H9 (cell line): ENCODE measurements around the gene PI4KB. TPM values are rescaled to one million over a fixed set of nuclear protein-coding genes. Genes with fewer than 3 reads are reported as not detected.

Experiments
- DNase-seq: peaks from one replicate; pipeline ENCODE4 v3.0.0-alpha.2; 2017
- H2AFZ ChIP-seq: one replicate; pipeline ENCODE4 v1.6.1; 2013; ENCODE audit warnings: mild to moderate bottlenecking, low read length, control low read depth, moderate library complexity
- H2AK5ac ChIP-seq: 2 replicates; pipeline ENCODE4 v1.6.1; 2013; ENCODE audit warnings: low read length, control low read depth, mixed read lengths; ENCODE audit not compliant: insufficient read length
- H2BK120ac ChIP-seq: one replicate; pipeline ENCODE4 v1.6.1; 2013; ENCODE audit warnings: low read depth, mild to moderate bottlenecking, low read length, control low read depth, inconsistent platforms; ENCODE audit not compliant: poor library complexity, severe bottlenecking
- H2BK12ac ChIP-seq: 2 replicates; pipeline ENCODE4 v1.6.1; 2013; ENCODE audit warnings: low read length, control low read depth, mixed read lengths, low read depth; ENCODE audit not compliant: insufficient read length
- H2BK15ac ChIP-seq: 2 replicates; pipeline ENCODE4 v1.6.1; 2013; ENCODE audit warnings: low read depth, low read length, control low read depth
- H2BK20ac ChIP-seq: one replicate; pipeline ENCODE4 v1.6.1; 2013; ENCODE audit warnings: low read depth, mild to moderate bottlenecking, low read length, control low read depth, inconsistent platforms; ENCODE audit not compliant: poor library complexity, severe bottlenecking
- H2BK5ac ChIP-seq: 2 replicates; pipeline ENCODE4 v1.6.1; 2013; ENCODE audit warnings: low read length, control low read depth, mixed read lengths; ENCODE audit not compliant: insufficient read length
- H3K14ac ChIP-seq: 2 replicates; pipeline ENCODE4 v1.6.1; 2013; ENCODE audit warnings: low read length, control low read depth; ENCODE audit not compliant: insufficient read depth
- H3K18ac ChIP-seq: 2 replicates; pipeline ENCODE4 v1.6.1; 2013; ENCODE audit warnings: low read depth, mild to moderate bottlenecking, mixed read lengths, low read length, control low read depth; ENCODE audit not compliant: insufficient read length
- H3K23ac ChIP-seq: 2 replicates; pipeline ENCODE4 v1.6.1; 2013; ENCODE audit warnings: low read length, control low read depth, mixed read lengths, low read depth; ENCODE audit not compliant: insufficient read length
- H3K23me2 ChIP-seq: 2 replicates; pipeline ENCODE4 v1.6.1; 2013; ENCODE audit warnings: low read depth, mild to moderate bottlenecking, mixed read lengths, low read length, control low read depth; ENCODE audit not compliant: insufficient read length, poor library complexity, severe bottlenecking
- H3K27ac ChIP-seq: 2 replicates; pipeline ENCODE4 v1.5.1; 2013; ENCODE audit warnings: low read length, control low read depth, mixed read lengths, low read depth; ENCODE audit not compliant: insufficient read length
- H3K27me3 ChIP-seq: 2 replicates; pipeline ENCODE4 v1.6.1; 2013; ENCODE audit warnings: low read length, control low read depth, inconsistent platforms; ENCODE audit not compliant: insufficient read depth
- H3K4ac ChIP-seq: 2 replicates; pipeline ENCODE4 v1.6.1; 2013; ENCODE audit warnings: low read depth, mild to moderate bottlenecking, control low read depth, inconsistent platforms, low read length, moderate library complexity
- H3K4me1 ChIP-seq: 2 replicates; pipeline ENCODE4 v1.6.1; 2013; ENCODE audit warnings: low read length, control low read depth, inconsistent platforms; ENCODE audit not compliant: insufficient read depth
- H3K4me2 ChIP-seq: 2 replicates; pipeline ENCODE4 v1.6.1; 2013; ENCODE audit warnings: low read length, control low read depth, mixed read lengths; ENCODE audit not compliant: insufficient read length, insufficient read depth
- H3K56ac ChIP-seq: 2 replicates; pipeline ENCODE4 v1.6.1; 2013; ENCODE audit warnings: low read depth, mild to moderate bottlenecking, mixed read lengths, low read length, control low read depth; ENCODE audit not compliant: insufficient read length
- H3K79me1 ChIP-seq: 2 replicates; pipeline ENCODE4 v1.6.1; 2013; ENCODE audit warnings: low read depth, mild to moderate bottlenecking, moderate library complexity, low read length, control low read depth, inconsistent platforms; ENCODE audit not compliant: insufficient read depth, poor library complexity, severe bottlenecking
- H3K79me2 ChIP-seq: 2 replicates; pipeline ENCODE4 v1.6.1; 2013; ENCODE audit warnings: low read length, control low read depth, inconsistent platforms; ENCODE audit not compliant: insufficient read depth
- H3K9ac ChIP-seq: 2 replicates; pipeline ENCODE4 v1.6.1; 2013; ENCODE audit warnings: low read length, control low read depth, mixed read lengths; ENCODE audit not compliant: insufficient read length; ENCODE audit errors: extremely low read depth
- H3K9me3 ChIP-seq: one replicate; pipeline ENCODE4 v1.6.1; 2013; ENCODE audit warnings: low read depth, low read length, inconsistent platforms; ENCODE audit not compliant: control insufficient read depth
- H3T11ph ChIP-seq: one replicate; pipeline ENCODE4 v1.6.1; 2013; ENCODE audit warnings: mild to moderate bottlenecking, low read length, control low read depth, inconsistent platforms
- H4K20me1 ChIP-seq: one replicate; pipeline ENCODE4 v1.6.1; 2013; ENCODE audit not compliant: control insufficient read depth, insufficient read length, insufficient read depth
- H4K5ac ChIP-seq: 2 replicates; pipeline ENCODE4 v1.6.1; 2013; ENCODE audit warnings: low read depth, mild to moderate bottlenecking, mixed read lengths, low read length, control low read depth; ENCODE audit not compliant: insufficient read length
- H4K8ac ChIP-seq: replicated peaks from 2 replicates; pipeline ENCODE4 v1.6.1; 2013; ENCODE audit warnings: low read length, control low read depth, mixed read lengths, low read depth; ENCODE audit not compliant: insufficient read length
- H4K91ac ChIP-seq: 2 replicates; pipeline ENCODE4 v1.6.1; 2013; ENCODE audit warnings: low read depth, mild to moderate bottlenecking, moderate library complexity, mixed read lengths, low read length, control low read depth; ENCODE audit not compliant: insufficient read length
- H3K27ac Mint-ChIP-seq, 3 experiments: 2 replicates in 2 of 3; 3 replicates in 1 of 3; pipeline ENCODE4 v1.8.0; 2020 to 2021; ENCODE audit warnings: mixed read lengths in 3 of 3, mild to moderate bottlenecking in 1 of 3, moderate library complexity in 1 of 3
- H3K27me3 Mint-ChIP-seq: 2 replicates; pipeline ENCODE4 v1.8.0; 2021; ENCODE audit warnings: low read depth, mild to moderate bottlenecking, moderate library complexity, mixed read lengths
- H3K36me3 Mint-ChIP-seq, 3 experiments: 2 replicates in 2 of 3; 3 replicates in 1 of 3; pipeline ENCODE4 v1.8.0; 2020 to 2021; ENCODE audit warnings: low read depth in 3 of 3, mixed read lengths in 3 of 3; ENCODE audit not compliant: insufficient read depth in 1 of 3
- H3K4me1 Mint-ChIP-seq, 2 experiments: 2 replicates each; pipeline ENCODE4 v1.8.0; 2020; ENCODE audit warnings: mixed read lengths in 2 of 2
- H3K4me3 Mint-ChIP-seq, 2 experiments: 2 replicates in 1 of 2; 3 replicates in 1 of 2; pipeline ENCODE4 v1.8.0; 2020 to 2021; ENCODE audit warnings: mild to moderate bottlenecking in 2 of 2, mixed read lengths in 2 of 2, moderate library complexity in 1 of 2
- H3K9me3 Mint-ChIP-seq, 2 experiments: 2 replicates in 1 of 2; 3 replicates in 1 of 2; pipeline ENCODE4 v1.8.0; 2020; ENCODE audit warnings: mild to moderate bottlenecking in 2 of 2, mixed read lengths in 2 of 2, moderate library complexity in 1 of 2
- WGBS: extraction: QIAGEN DNeasy Blood & Tissue Kit; methylation state at CpG from one replicate; pipeline ENCODE4 v1.1.7; 2013; ENCODE audit warnings: missing lambda C conversion rate, low lambda C conversion rate, mixed read lengths; ENCODE audit not compliant: insufficient read length; ENCODE audit errors: extremely low coverage; 5-methylcytosine and 5-hydroxymethylcytosine counted together
- total RNA-seq: library from RNA; stranded (reverse); gene quantifications from 2 replicates; pipeline ENCODE4 v1.2.1, GENCODE V29; 2021
- TF ChIP-seq, protein P1 (sequence below): fragments of 200-600 bp; sonication (generic); conservative IDR thresholded peaks from 3 replicates; pipeline ENCODE4 v1.8.0; 2021; ENCODE audit warnings: antibody characterized with exemption, mild to moderate bottlenecking

PI4KB gene
- total RNA-seq, 1 experiment from 2014 or later, result 39.1 TPM

DNA sequence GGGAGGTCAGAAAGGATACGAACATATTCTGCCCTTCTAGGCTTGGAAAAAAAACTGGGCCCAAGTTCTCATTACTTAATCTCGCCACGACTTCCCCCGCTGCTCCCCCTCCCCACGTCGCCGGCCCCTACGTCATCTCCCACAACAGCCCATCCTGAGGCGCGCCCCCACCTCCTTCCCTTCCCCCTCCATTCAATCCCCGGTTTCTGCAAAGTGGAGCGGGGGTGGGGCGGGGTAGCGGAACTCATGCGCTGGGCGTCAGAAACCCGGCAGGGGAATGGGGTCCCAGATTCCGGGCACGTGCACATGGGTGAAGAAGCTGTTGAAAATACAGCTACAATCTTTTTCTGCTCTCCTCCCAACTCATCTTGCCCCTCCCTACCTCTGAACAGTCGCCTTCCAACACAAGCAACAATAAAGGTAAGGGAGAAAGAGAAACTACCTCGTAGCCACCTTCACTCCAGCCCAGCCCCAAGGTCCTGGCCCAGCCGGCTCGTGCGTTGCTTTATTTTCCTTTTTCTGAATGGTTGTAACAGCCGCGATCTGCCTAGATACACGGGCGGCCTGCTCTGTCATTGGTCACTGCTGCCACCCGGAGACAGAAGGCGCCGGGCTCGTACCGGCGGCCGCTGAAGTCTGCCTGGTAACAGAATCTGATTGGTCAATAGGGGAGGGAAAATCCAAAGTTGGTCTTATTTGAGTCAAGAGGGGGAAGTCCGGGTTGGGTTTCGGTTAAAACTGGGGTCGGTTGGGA lies 19.7 kb upstream of the PI4KB start, which contains the start of gene RFX5:
TSS of gene RFX5 (minus strand) at position 484 of the 754 bp plus-strand sequence. CDS start 932 bp downstream, outside the sequence.
- H3K27me3 ChIP-seq, result no peaks in the 10 kb centered on the region
- H3K56ac ChIP-seq, result peak within 1 kb of the TSS; percentile 96
- TF ChIP-seq, protein P1, sequence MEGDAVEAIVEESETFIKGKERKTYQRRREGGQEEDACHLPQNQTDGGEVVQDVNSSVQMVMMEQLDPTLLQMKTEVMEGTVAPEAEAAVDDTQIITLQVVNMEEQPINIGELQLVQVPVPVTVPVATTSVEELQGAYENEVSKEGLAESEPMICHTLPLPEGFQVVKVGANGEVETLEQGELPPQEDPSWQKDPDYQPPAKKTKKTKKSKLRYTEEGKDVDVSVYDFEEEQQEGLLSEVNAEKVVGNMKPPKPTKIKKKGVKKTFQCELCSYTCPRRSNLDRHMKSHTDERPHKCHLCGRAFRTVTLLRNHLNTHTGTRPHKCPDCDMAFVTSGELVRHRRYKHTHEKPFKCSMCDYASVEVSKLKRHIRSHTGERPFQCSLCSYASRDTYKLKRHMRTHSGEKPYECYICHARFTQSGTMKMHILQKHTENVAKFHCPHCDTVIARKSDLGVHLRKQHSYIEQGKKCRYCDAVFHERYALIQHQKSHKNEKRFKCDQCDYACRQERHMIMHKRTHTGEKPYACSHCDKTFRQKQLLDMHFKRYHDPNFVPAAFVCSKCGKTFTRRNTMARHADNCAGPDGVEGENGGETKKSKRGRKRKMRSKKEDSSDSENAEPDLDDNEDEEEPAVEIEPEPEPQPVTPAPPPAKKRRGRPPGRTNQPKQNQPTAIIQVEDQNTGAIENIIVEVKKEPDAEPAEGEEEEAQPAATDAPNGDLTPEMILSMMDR, result no peak
- peaks cover 11% of the 10 kb centered on the region for H3K23me2 ChIP-seq
- no peak within 1 kb of the TSS for H3K23ac ChIP-seq
- peak within 1 kb of the TSS; percentile 96 for H3K9ac ChIP-seq
- H3K18ac ChIP-seq, result peak within 1 kb of the TSS; percentile 97
- H3K4ac ChIP-seq, result peak within 1 kb of the TSS; percentile 84
- Mint-ChIP-seq H3K27ac (peak within 1 kb of the TSS; percentile 100), H3K9me3 (peaks cover 5 to 10% of the 10 kb centered on the region in 2 experiments), H3K4me1 (peaks cover 19 to 22% of the 10 kb centered on the region in 2 experiments), H3K27me3 (no peaks in the 10 kb centered on the region), H3K36me3 (peaks cover 32 to 58% (median 49%) of the 10 kb centered on the region in 3 experiments), H3K4me3 (peak within 1 kb of the TSS; percentile 91)
- peak within 1 kb of the TSS; percentile 93 for H2AK5ac ChIP-seq
- H2BK15ac ChIP-seq, result no peak within 1 kb of the TSS
- H4K8ac ChIP-seq, result no peak within 1 kb of the TSS
- H4K20me1 ChIP-seq, result peaks cover 2% of the 10 kb centered on the region
- H3K79me2 ChIP-seq, result peaks cover 1% of the 10 kb centered on the region; the same call in 1 of the 2 replicates
- H4K5ac ChIP-seq, result peak within 1 kb of the TSS; percentile 97
- no peaks in the 10 kb centered on the region; the same call in 1 of the 2 replicates for H3K4me1 ChIP-seq
- peak within 1 kb of the TSS; percentile 85 for H3K4me2 ChIP-seq
- peak within 1 kb of the TSS; percentile 98 for H2BK20ac ChIP-seq
- H3T11ph ChIP-seq, result peak within 1 kb of the TSS; percentile 89
- H3K79me1 ChIP-seq, result peaks cover 9% of the 10 kb centered on the region
- H2BK12ac ChIP-seq, result peak within 1 kb of the TSS; percentile 95
- peak within 1 kb of the TSS; percentile 100 for H2BK120ac ChIP-seq
- peak within 1 kb of the TSS; percentile 78 for H2AFZ ChIP-seq
- WGBS, result no CpG with 5 or more reads among the region's 38 CpGs
- peak within 1 kb of the TSS; percentile 96 for H3K14ac ChIP-seq
- H3K9me3 ChIP-seq, result no peaks in the 10 kb centered on the region
- peak within 1 kb of the TSS; percentile 99 for H3K27ac ChIP-seq
- DNase-seq, result peak; percentile 99
- H2BK5ac ChIP-seq, result peak within 1 kb of the TSS; percentile 77
- peak within 1 kb of the TSS; percentile 92 for H4K91ac ChIP-seq
